ENCODE results near the gene ZNF184. TPM values are rescaled to one million over a fixed set of nuclear protein-coding genes. Genes with fewer than 3 reads are reported as not detected.

Gene ZNF184
- polyA plus RNA-seq, 1 donor from 2014 or later = 16.4 TPM

GRCh38 chr6:27478706-27479318 lies 5.9 kb upstream of the ZNF184 start:
- peaks cover 7% of the 10 kb centered on the region for H3F3A ChIP-seq (ENCODE audit: insufficient read depth, low read length, poor library complexity, severe bottlenecking)
- H2AFZ ChIP-seq (ENCODE audit: low read depth, low read length) = no peak overlapping the region
- no peaks in the 10 kb centered on the region for H3K36me3 ChIP-seq (ENCODE audit: insufficient read depth, low read length)
- H3K79me2 ChIP-seq (replicated peaks; ENCODE audit: insufficient read depth, low read length) = no peaks in the 10 kb centered on the region
- no peaks in the 10 kb centered on the region for H3K9me3 ChIP-seq (ENCODE audit: low read length)
- H3K9ac ChIP-seq (ENCODE audit: low read length) = peak overlapping the region; percentile 63
- H3K27ac ChIP-seq (ENCODE audit: low read length) = peak overlapping the region; percentile 70
- peak overlapping the region; percentile 90 for H3K4me2 ChIP-seq (ENCODE audit: low read length)
- no peaks in the 10 kb centered on the region for H3K9me2 ChIP-seq (ENCODE audit: insufficient read depth, low read length)
- TF ChIP-seq MXI1 (conservative IDR thresholded peaks at IDR 0.05; ENCODE audit: poor library complexity, severe bottlenecking) = peak; percentile 34
- no peak for TF ChIP-seq TAF1 (IDR thresholded peaks at IDR 0.05; ENCODE audit: low read depth)
- H3K4me3 ChIP-seq (ENCODE audit: low read length) = peak overlapping the region; percentile 77
- no peaks in the 10 kb centered on the region for H4K20me1 ChIP-seq (ENCODE audit: insufficient read depth)
- H3K27me3 ChIP-seq (ENCODE audit: insufficient read depth, low read depth, low read length) = no peaks in the 10 kb centered on the region

GRCh38 chr6:27478141-27478705 lies 5.3 kb upstream of the ZNF184 start:
- no peaks in the 10 kb centered on the region for H3K36me3 ChIP-seq (ENCODE audit: insufficient read depth, low read length)
- H3K79me2 ChIP-seq (replicated peaks; ENCODE audit: insufficient read depth, low read length) = no peaks in the 10 kb centered on the region
- H3F3A ChIP-seq (ENCODE audit: insufficient read depth, low read length, poor library complexity, severe bottlenecking) = peaks cover 7% of the 10 kb centered on the region
- no peak overlapping the region for H2AFZ ChIP-seq (ENCODE audit: low read depth, low read length)
- H3K27me3 ChIP-seq (ENCODE audit: insufficient read depth, low read depth, low read length) = no peaks in the 10 kb centered on the region
- peak overlapping the region; percentile 30 for H3K9ac ChIP-seq (ENCODE audit: low read length)
- peak overlapping the region; percentile 90 for H3K4me2 ChIP-seq (ENCODE audit: low read length)
- TF ChIP-seq POLR2AphosphoS5 (IDR thresholded peaks at IDR 0.05) (no peak), EZH2 (IDR thresholded peaks at IDR 0.05; ENCODE audit: borderline replicate concordance, insufficient read depth, low read length, poor library complexity, severe bottlenecking) (no peak), REST (IDR thresholded peaks at IDR 0.05; ENCODE audit: borderline replicate concordance) (no peak), TAF1 (IDR thresholded peaks at IDR 0.05; ENCODE audit: low read depth) (no peak), SMC3 (conservative IDR thresholded peaks at IDR 0.05; ENCODE audit: poor library complexity) (no peak), MXI1 (conservative IDR thresholded peaks at IDR 0.05; ENCODE audit: poor library complexity, severe bottlenecking) (no peak), RAD21 (conservative IDR thresholded peaks at IDR 0.05) (no peak)
- peak overlapping the region; percentile 77 for H3K4me3 ChIP-seq (ENCODE audit: low read length)
- no peaks in the 10 kb centered on the region for H3K9me2 ChIP-seq (ENCODE audit: insufficient read depth, low read length)
- H3K9me3 ChIP-seq (ENCODE audit: low read length) = no peaks in the 10 kb centered on the region
- no peaks in the 10 kb centered on the region for H4K20me1 ChIP-seq (ENCODE audit: insufficient read depth)
- no peak overlapping the region for H3K27ac ChIP-seq (ENCODE audit: low read length)

GRCh38 chr6:27477318-27478013 lies 4.6 kb upstream of the ZNF184 start:
- Histone ChIP-seq H3K9ac (ENCODE audit: low read length) (no peak overlapping the region), H3F3A (ENCODE audit: insufficient read depth, low read length, poor library complexity, severe bottlenecking) (peaks cover 7% of the 10 kb centered on the region), H2AFZ (ENCODE audit: low read depth, low read length) (no peak overlapping the region), H3K9me3 (ENCODE audit: low read length) (no peaks in the 10 kb centered on the region), H3K4me3 (ENCODE audit: low read length) (peak overlapping the region; percentile 77), H3K79me2 (replicated peaks; ENCODE audit: insufficient read depth, low read length) (no peaks in the 10 kb centered on the region), H4K20me1 (ENCODE audit: insufficient read depth) (no peaks in the 10 kb centered on the region), H3K27me3 (ENCODE audit: insufficient read depth, low read depth, low read length) (no peaks in the 10 kb centered on the region), H3K4me2 (ENCODE audit: low read length) (peak overlapping the region; percentile 90), H3K27ac (ENCODE audit: low read length) (no peak overlapping the region), H3K36me3 (ENCODE audit: insufficient read depth, low read length) (no peaks in the 10 kb centered on the region), H3K9me2 (ENCODE audit: insufficient read depth, low read length) (no peaks in the 10 kb centered on the region)
- no peak for TF ChIP-seq POLR2AphosphoS5 (IDR thresholded peaks at IDR 0.05)
- TF ChIP-seq REST (IDR thresholded peaks at IDR 0.05; ENCODE audit: borderline replicate concordance) = no peak
- TF ChIP-seq RAD21 (conservative IDR thresholded peaks at IDR 0.05) = no peak
- no peak for TF ChIP-seq SMC3 (conservative IDR thresholded peaks at IDR 0.05; ENCODE audit: poor library complexity)
- no peak for TF ChIP-seq EZH2 (IDR thresholded peaks at IDR 0.05; ENCODE audit: borderline replicate concordance, insufficient read depth, low read length, poor library complexity, severe bottlenecking)
- no peak for TF ChIP-seq MXI1 (conservative IDR thresholded peaks at IDR 0.05; ENCODE audit: poor library complexity, severe bottlenecking)
- TF ChIP-seq, protein P1, sequence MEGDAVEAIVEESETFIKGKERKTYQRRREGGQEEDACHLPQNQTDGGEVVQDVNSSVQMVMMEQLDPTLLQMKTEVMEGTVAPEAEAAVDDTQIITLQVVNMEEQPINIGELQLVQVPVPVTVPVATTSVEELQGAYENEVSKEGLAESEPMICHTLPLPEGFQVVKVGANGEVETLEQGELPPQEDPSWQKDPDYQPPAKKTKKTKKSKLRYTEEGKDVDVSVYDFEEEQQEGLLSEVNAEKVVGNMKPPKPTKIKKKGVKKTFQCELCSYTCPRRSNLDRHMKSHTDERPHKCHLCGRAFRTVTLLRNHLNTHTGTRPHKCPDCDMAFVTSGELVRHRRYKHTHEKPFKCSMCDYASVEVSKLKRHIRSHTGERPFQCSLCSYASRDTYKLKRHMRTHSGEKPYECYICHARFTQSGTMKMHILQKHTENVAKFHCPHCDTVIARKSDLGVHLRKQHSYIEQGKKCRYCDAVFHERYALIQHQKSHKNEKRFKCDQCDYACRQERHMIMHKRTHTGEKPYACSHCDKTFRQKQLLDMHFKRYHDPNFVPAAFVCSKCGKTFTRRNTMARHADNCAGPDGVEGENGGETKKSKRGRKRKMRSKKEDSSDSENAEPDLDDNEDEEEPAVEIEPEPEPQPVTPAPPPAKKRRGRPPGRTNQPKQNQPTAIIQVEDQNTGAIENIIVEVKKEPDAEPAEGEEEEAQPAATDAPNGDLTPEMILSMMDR (IDR thresholded peaks at IDR 0.05; ENCODE audit: poor library complexity, severe bottlenecking) = no peak
- TF ChIP-seq TAF1 (IDR thresholded peaks at IDR 0.05; ENCODE audit: low read depth) = no peak
- no peak for TF ChIP-seq EP300 (conservative IDR thresholded peaks at IDR 0.05; ENCODE audit: poor library complexity, severe bottlenecking)
